Measurements from ENCODE around the gene NMT1.

The NMT1 gene

GRCh38 chr17:45146166-45146565, 85.0 kb downstream of the NMT1 start:
- H3K27me3 ChIP-seq (ENCODE audit: insufficient read depth, low read depth) = no peaks in the 10 kb centered on the region
- no peak overlapping the region for H3K9ac ChIP-seq
- TF ChIP-seq, protein P1, sequence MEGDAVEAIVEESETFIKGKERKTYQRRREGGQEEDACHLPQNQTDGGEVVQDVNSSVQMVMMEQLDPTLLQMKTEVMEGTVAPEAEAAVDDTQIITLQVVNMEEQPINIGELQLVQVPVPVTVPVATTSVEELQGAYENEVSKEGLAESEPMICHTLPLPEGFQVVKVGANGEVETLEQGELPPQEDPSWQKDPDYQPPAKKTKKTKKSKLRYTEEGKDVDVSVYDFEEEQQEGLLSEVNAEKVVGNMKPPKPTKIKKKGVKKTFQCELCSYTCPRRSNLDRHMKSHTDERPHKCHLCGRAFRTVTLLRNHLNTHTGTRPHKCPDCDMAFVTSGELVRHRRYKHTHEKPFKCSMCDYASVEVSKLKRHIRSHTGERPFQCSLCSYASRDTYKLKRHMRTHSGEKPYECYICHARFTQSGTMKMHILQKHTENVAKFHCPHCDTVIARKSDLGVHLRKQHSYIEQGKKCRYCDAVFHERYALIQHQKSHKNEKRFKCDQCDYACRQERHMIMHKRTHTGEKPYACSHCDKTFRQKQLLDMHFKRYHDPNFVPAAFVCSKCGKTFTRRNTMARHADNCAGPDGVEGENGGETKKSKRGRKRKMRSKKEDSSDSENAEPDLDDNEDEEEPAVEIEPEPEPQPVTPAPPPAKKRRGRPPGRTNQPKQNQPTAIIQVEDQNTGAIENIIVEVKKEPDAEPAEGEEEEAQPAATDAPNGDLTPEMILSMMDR (conservative IDR thresholded peaks at IDR 0.05; ENCODE audit: low read depth, low read length) = no peak
- H3K4me2 ChIP-seq = peak overlapping the region; percentile 58
- no peaks in the 10 kb centered on the region for H4K20me1 ChIP-seq (ENCODE audit: insufficient read depth)
- H3K4me1 ChIP-seq (ENCODE audit: low read depth, poor library complexity, severe bottlenecking) = peaks cover 17% of the 10 kb centered on the region
- H3K27ac ChIP-seq = no peak overlapping the region; the same call in 1 of the 2 replicates
- no peak overlapping the region for H3K4me3 ChIP-seq (IDR thresholded peaks at IDR 0.05; ENCODE audit: insufficient read depth, low read depth, low read length)
- H3K36me3 ChIP-seq (ENCODE audit: insufficient read depth) = no peaks in the 10 kb centered on the region
- H2AFZ ChIP-seq (ENCODE audit: low read depth) = no peak overlapping the region
- peaks cover 13% of the 10 kb centered on the region; the same call in 1 of the 2 replicates for H3K79me2 ChIP-seq (ENCODE audit: insufficient read depth, low read depth)

- Histone ChIP-seq H3K36me3 (ENCODE audit: insufficient read depth) (no peaks in the 10 kb centered on the region), H3K4me3 (IDR thresholded peaks at IDR 0.05; ENCODE audit: insufficient read depth, low read depth, low read length) (no peak overlapping the region), H3K4me1 (ENCODE audit: low read depth, poor library complexity, severe bottlenecking) (peaks cover 21% of the 10 kb centered on the region), H3K27me3 (ENCODE audit: insufficient read depth, low read depth) (no peaks in the 10 kb centered on the region), H3K79me2 (ENCODE audit: insufficient read depth, low read depth) (peaks cover 17% of the 10 kb centered on the region; the same call in 1 of the 2 replicates), H3K27ac (peak overlapping the region; percentile 90; the same call in 1 of the 2 replicates), H4K20me1 (ENCODE audit: insufficient read depth) (no peaks in the 10 kb centered on the region), H2AFZ (ENCODE audit: low read depth) (peak overlapping the region; percentile 58), H3K4me2 (peak overlapping the region; percentile 58), H3K9ac (peak overlapping the region; percentile 85; the same call in 1 of the 2 replicates)
- TF ChIP-seq, protein P1 (conservative IDR thresholded peaks at IDR 0.05; ENCODE audit: low read depth, low read length) = no peak
Measured at GRCh38 chr17:45146592-45146889, 85.4 kb downstream of the NMT1 start.

GRCh38 chr17:45146890-45147580, 85.9 kb downstream of the NMT1 start:
- Histone ChIP-seq H3K36me3 (ENCODE audit: insufficient read depth) (no peaks in the 10 kb centered on the region), H3K27me3 (ENCODE audit: insufficient read depth, low read depth) (no peaks in the 10 kb centered on the region), H3K79me2 (ENCODE audit: insufficient read depth, low read depth) (peaks cover 19% of the 10 kb centered on the region; the same call in 1 of the 2 replicates), H2AFZ (ENCODE audit: low read depth) (peak overlapping the region; percentile 58), H3K4me1 (ENCODE audit: low read depth, poor library complexity, severe bottlenecking) (peaks cover 26% of the 10 kb centered on the region), H3K4me3 (IDR thresholded peaks at IDR 0.05; ENCODE audit: insufficient read depth, low read depth, low read length) (no peak overlapping the region), H4K20me1 (ENCODE audit: insufficient read depth) (no peaks in the 10 kb centered on the region), H3K9ac (peak overlapping the region; percentile 85), H3K4me2 (peak overlapping the region; percentile 58), H3K27ac (peak overlapping the region; percentile 90)
- TF ChIP-seq, protein P1 (conservative IDR thresholded peaks at IDR 0.05; ENCODE audit: low read depth, low read length) = no peak

GRCh38 chr17:45147581-45148182, 86.6 kb downstream of the NMT1 start:
- Histone ChIP-seq H3K36me3 (ENCODE audit: insufficient read depth) (no peaks in the 10 kb centered on the region), H2AFZ (ENCODE audit: low read depth) (peak overlapping the region; percentile 58), H3K79me2 (ENCODE audit: insufficient read depth, low read depth) (peaks cover 19% of the 10 kb centered on the region; the same call in 1 of the 2 replicates), H3K9ac (peak overlapping the region; percentile 85), H4K20me1 (ENCODE audit: insufficient read depth) (no peaks in the 10 kb centered on the region), H3K27ac (peak overlapping the region; percentile 90), H3K27me3 (ENCODE audit: insufficient read depth, low read depth) (no peaks in the 10 kb centered on the region), H3K4me1 (ENCODE audit: low read depth, poor library complexity, severe bottlenecking) (peaks cover 33% of the 10 kb centered on the region), H3K4me3 (IDR thresholded peaks at IDR 0.05; ENCODE audit: insufficient read depth, low read depth, low read length) (no peak overlapping the region), H3K4me2 (peak overlapping the region; percentile 58)
- TF ChIP-seq, protein P1 (conservative IDR thresholded peaks at IDR 0.05; ENCODE audit: low read depth, low read length) = no peak
